ENCODE results near the gene GPR179.

The GPR179 gene

GRCh38 chr17:38354466-38354865 lies 10.7 kb upstream of the GPR179 start:
- no peak for DNase-seq
- Histone ChIP-seq H3K27ac (no peak overlapping the region), H3K4me3 (ENCODE audit: low read depth, low read length) (no peak overlapping the region), H3K36me3 (replicated peaks) (no peaks in the 10 kb centered on the region), H3K27me3 (replicated peaks) (no peaks in the 10 kb centered on the region)
- in situ Hi-C loops (cut with HindIII; ENCODE audit: low pct_ligation_motif_present, low sequenced_read_pairs) = no loop called here
- TF ChIP-seq, protein P1, sequence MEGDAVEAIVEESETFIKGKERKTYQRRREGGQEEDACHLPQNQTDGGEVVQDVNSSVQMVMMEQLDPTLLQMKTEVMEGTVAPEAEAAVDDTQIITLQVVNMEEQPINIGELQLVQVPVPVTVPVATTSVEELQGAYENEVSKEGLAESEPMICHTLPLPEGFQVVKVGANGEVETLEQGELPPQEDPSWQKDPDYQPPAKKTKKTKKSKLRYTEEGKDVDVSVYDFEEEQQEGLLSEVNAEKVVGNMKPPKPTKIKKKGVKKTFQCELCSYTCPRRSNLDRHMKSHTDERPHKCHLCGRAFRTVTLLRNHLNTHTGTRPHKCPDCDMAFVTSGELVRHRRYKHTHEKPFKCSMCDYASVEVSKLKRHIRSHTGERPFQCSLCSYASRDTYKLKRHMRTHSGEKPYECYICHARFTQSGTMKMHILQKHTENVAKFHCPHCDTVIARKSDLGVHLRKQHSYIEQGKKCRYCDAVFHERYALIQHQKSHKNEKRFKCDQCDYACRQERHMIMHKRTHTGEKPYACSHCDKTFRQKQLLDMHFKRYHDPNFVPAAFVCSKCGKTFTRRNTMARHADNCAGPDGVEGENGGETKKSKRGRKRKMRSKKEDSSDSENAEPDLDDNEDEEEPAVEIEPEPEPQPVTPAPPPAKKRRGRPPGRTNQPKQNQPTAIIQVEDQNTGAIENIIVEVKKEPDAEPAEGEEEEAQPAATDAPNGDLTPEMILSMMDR (IDR thresholded peaks at IDR 0.05; ENCODE audit: low read depth, low read length, missing control alignments) = no peak

GRCh38 chr17:38353668-38354067 lies 9.9 kb upstream of the GPR179 start:
- Histone ChIP-seq H3K36me3 (replicated peaks) (no peaks in the 10 kb centered on the region), H3K27me3 (replicated peaks) (no peaks in the 10 kb centered on the region), H3K4me3 (ENCODE audit: low read depth, low read length) (no peak overlapping the region), H3K27ac (no peak overlapping the region)
- TF ChIP-seq, protein P1 (IDR thresholded peaks at IDR 0.05; ENCODE audit: low read depth, low read length, missing control alignments) = no peak
- DNase-seq = no peak
- in situ Hi-C loops (cut with HindIII; ENCODE audit: low pct_ligation_motif_present, low sequenced_read_pairs) = no loop called here

- DNase-seq = no peak
- Histone ChIP-seq H3K4me3 (ENCODE audit: low read depth, low read length) (peak overlapping the region; percentile 73), H3K27ac (no peak overlapping the region), H3K36me3 (replicated peaks) (no peaks in the 10 kb centered on the region), H3K27me3 (replicated peaks) (no peaks in the 10 kb centered on the region)
- in situ Hi-C loops (cut with HindIII; ENCODE audit: low pct_ligation_motif_present, low sequenced_read_pairs) = no loop called here
- TF ChIP-seq, protein P1 (IDR thresholded peaks at IDR 0.05; ENCODE audit: low read depth, low read length, missing control alignments) = no peak
These were observed 9.4 kb upstream of the GPR179 start for GRCh38 chr17:38353086-38353604.

- peak overlapping the region; percentile 1 for H3K27ac ChIP-seq
- in situ Hi-C loops (cut with HindIII; ENCODE audit: low pct_ligation_motif_present, low sequenced_read_pairs) = no loop called here
- peak; percentile 10 for DNase-seq
- no peaks in the 10 kb centered on the region for H3K27me3 ChIP-seq (replicated peaks)
- H3K4me3 ChIP-seq (ENCODE audit: low read depth, low read length) = peak overlapping the region; percentile 73
- TF ChIP-seq, protein P1 (IDR thresholded peaks at IDR 0.05; ENCODE audit: low read depth, low read length, missing control alignments) = no peak
- no peaks in the 10 kb centered on the region for H3K36me3 ChIP-seq (replicated peaks)
These were observed 8.7 kb upstream of the GPR179 start for GRCh38 chr17:38352245-38353085.

- TF ChIP-seq, protein P1 (IDR thresholded peaks at IDR 0.05; ENCODE audit: low read depth, low read length, missing control alignments) = no peak
- in situ Hi-C loops (cut with HindIII; ENCODE audit: low pct_ligation_motif_present, low sequenced_read_pairs) = no loop called here
These were observed 7.9 kb upstream of the GPR179 start, which contains the start of gene SOCS7 for GRCh38 chr17:38351412-38352222. Gene SOCS7 (plus strand): TSS chr17:38351844. CDS start chr17:38352053, 209 bp downstream.

More at GRCh38 chr17:38351412-38352222, 7.9 kb upstream of the GPR179 start, which contains the start of gene SOCS7:
- Histone ChIP-seq H3K36me3 (replicated peaks) (no peaks in the 10 kb centered on the region), H3K4me3 (ENCODE audit: low read depth, low read length) (peak within 1 kb of the TSS; percentile 73), H3K27me3 (replicated peaks) (no peaks in the 10 kb centered on the region), H3K27ac (peak within 1 kb of the TSS; percentile 88)
- peak; percentile 78 for DNase-seq
